H1 (cell line): Measurements from ENCODE around the gene MYO15B. TPM values are rescaled to one million over a fixed set of nuclear protein-coding genes. Genes with fewer than 3 reads are reported as not detected.

Experiments used
- BACH1 ChIP-seq: IDR thresholded peaks from 2 replicates; pipeline ENCODE4 v1.6.1; 2012; ENCODE audit warnings: low read length, improper control_type of control experiment
- CBX8 ChIP-seq: fragments of 300-800, 300-1000 bp; sonication (generic); IDR thresholded peaks from 2 replicates; pipeline ENCODE4 v1.7.1; 2016; ENCODE audit warnings: low read depth, low read length, borderline replicate concordance
- EP300 ChIP-seq, 2 experiments: IDR thresholded peaks; 1 replicate in 1 of 2; 2 replicates in 1 of 2; pipeline ENCODE4 v1.6.1; 2011 to 2012; ENCODE audit warnings: low read depth in 2 of 2, low read length in 2 of 2, mild to moderate bottlenecking in 2 of 2, borderline replicate concordance in 1 of 2, inconsistent platforms in 1 of 2, moderate library complexity in 1 of 2
- polyA plus RNA-seq, 7 experiments: library from polyadenylated mRNA; depleted of rRNA in 3 of 7; stranded (reverse) in 5 of 7; unstranded in 2 of 7; fragments of >200 nt in 5 of 7; fragments of 200-250 nt in 2 of 7; gene quantifications; 1 replicate in 5 of 7; 2 replicates in 1 of 7; 4 replicates in 1 of 7; pipeline versions ENCODE4 v1.2.1 to v1.2.3, GENCODE V29; 2011 to 2013; ENCODE audit warnings: missing spikeins in 2 of 7, mixed read lengths in 2 of 7
- total RNA-seq: library from RNA; stranded (reverse); fragmentation: NEBNext Ultra II Directional; extraction: Animal tissue kit (Norgen Biotek cat#: 25700); gene quantifications from 2 replicates; pipeline ENCODE4 v1.2.1, GENCODE V29; 2021

Gene MYO15B
- total and polyA plus RNA-seq, 2 of the 8 experiments (the other 6 are each of a cell fraction or from before 2014, with no cell fraction given): 7.1 to 11.2 TPM

GRCh38 chr17:75557852-75558665 is 29.5 kb upstream of the MYO15B start (continued):
- TF ChIP-seq BACH1 (no peak), CBX8 (no peak), EP300 (IDR thresholded peaks at IDR 0.05; ENCODE audit: borderline replicate concordance in 1 of 2, low read depth in 2 of 2, low read length in 2 of 2) (no peak)
